H1 (cell line): Measurements from ENCODE around the gene IQGAP3. TPM values are rescaled to one million over a fixed set of nuclear protein-coding genes. Genes with fewer than 3 reads are reported as not detected.

ENCODE experiments used
- CTCF ChIA-PET: fragments of 300-600 bp; sonication (Branson Sonifier 250); formaldehyde crosslinking; loops from one replicate; lab custom pipeline; 2021; ENCODE audit not compliant: partially characterized antibody; lab: Charles Lee
- POLR2A ChIA-PET: fragments of 300-600 bp; sonication (Branson Sonifier 250); formaldehyde crosslinking; loops from one replicate; lab custom pipeline; 2021; ENCODE audit warnings: inconsistent platforms; ENCODE audit not compliant: partially characterized antibody; lab: Charles Lee
- DNase-seq, 2 experiments: peaks; one replicate each; pipeline versions ENCODE4 v3.0.0 to v3.0.0-alpha.2; 2010 to 2022; ENCODE audit warnings: low spot score in 2 of 2, low read depth in 1 of 2, mixed read lengths in 1 of 2
- FAIRE-seq: peaks from 2 replicates; lab custom pipeline; 2011; peaks lifted over from hg19 to GRCh38; lab: Jason Lieb, UNC
- H2AFZ ChIP-seq: 2 replicates; pipeline ENCODE4 v1.8.1; 2012; ENCODE audit warnings: low read length, inconsistent platforms
- H2AK5ac ChIP-seq: 2 replicates; pipeline ENCODE4 v1.6.1; 2013; ENCODE audit warnings: low read depth, low read length
- H2BK120ac ChIP-seq: replicated peaks from 2 replicates; pipeline ENCODE3; 2013; ENCODE audit warnings: low read depth, low read length, inconsistent platforms
- H2BK12ac ChIP-seq: 2 replicates; pipeline ENCODE4 v1.6.1; 2013; ENCODE audit warnings: low read depth, low read length
- H2BK15ac ChIP-seq: 2 replicates; pipeline ENCODE4 v1.6.1; 2013; ENCODE audit warnings: low read length
- H2BK20ac ChIP-seq: 2 replicates; pipeline ENCODE4 v1.6.1; 2013; ENCODE audit warnings: low read length
- H2BK5ac ChIP-seq: 2 replicates; pipeline ENCODE4 v1.6.1; 2013; ENCODE audit warnings: low read depth, low read length
- H3K14ac ChIP-seq: 2 replicates; pipeline ENCODE4 v1.6.1; 2013; ENCODE audit warnings: inconsistent platforms; ENCODE audit not compliant: insufficient read length
- H3K18ac ChIP-seq: 2 replicates; pipeline ENCODE4 v1.6.1; 2013; ENCODE audit warnings: low read length; ENCODE audit errors: extremely low read depth
- H3K23ac ChIP-seq: 2 replicates; pipeline ENCODE4 v1.6.1; 2013; ENCODE audit warnings: inconsistent platforms; ENCODE audit not compliant: insufficient read length
- H3K23me2 ChIP-seq: 2 replicates; pipeline ENCODE4 v1.6.1; 2013; ENCODE audit warnings: low read depth, low read length
- H3K27ac ChIP-seq: 2 replicates; pipeline ENCODE4 v1.6.1; 2011; ENCODE audit warnings: low read depth, low read length, inconsistent platforms
- H3K27me3 ChIP-seq, 4 experiments: replicated peaks in 1 of 4; 1 replicate in 1 of 4; 2 replicates in 3 of 4; pipeline versions ENCODE4 v1.6.1 to v1.8.1; 2011 to 2013; ENCODE audit warnings: low read length in 3 of 4, mild to moderate bottlenecking in 3 of 4, inconsistent platforms in 2 of 4, mixed read lengths in 2 of 4, moderate library complexity in 1 of 4; ENCODE audit not compliant: control insufficient read depth in 3 of 4, insufficient read depth in 3 of 4; ENCODE audit errors: extremely low read depth in 1 of 4
- H3K36me3 ChIP-seq, 4 experiments: 2 replicates each; pipeline versions ENCODE4 v1.6.1 to v1.8.1; 2011 to 2013; ENCODE audit warnings: mild to moderate bottlenecking in 4 of 4, low read length in 3 of 4, moderate library complexity in 2 of 4, control low read depth in 1 of 4, inconsistent platforms in 1 of 4; ENCODE audit not compliant: insufficient read depth in 4 of 4, control insufficient read depth in 2 of 4
- H3K4ac ChIP-seq: replicated peaks from 2 replicates; pipeline ENCODE3; 2013; ENCODE audit warnings: low read length, low read depth, mixed read lengths, inconsistent platforms; ENCODE audit not compliant: insufficient read length
- H3K4me1 ChIP-seq, 4 experiments: replicated peaks in 1 of 4; 1 replicate in 1 of 4; 2 replicates in 3 of 4; pipeline versions ENCODE4 v1.6.1 to v1.8.1; 2011 to 2013; ENCODE audit warnings: low read length in 3 of 4, inconsistent platforms in 2 of 4, mixed read lengths in 1 of 4; ENCODE audit not compliant: insufficient read depth in 4 of 4, control insufficient read depth in 3 of 4
- H3K4me2 ChIP-seq, 2 experiments: 2 replicates each; pipeline versions ENCODE4 v1.6.1 to v1.8.1; 2011 to 2013; ENCODE audit warnings: low read depth in 2 of 2, low read length in 2 of 2, control low read depth in 1 of 2, inconsistent platforms in 1 of 2, mild to moderate bottlenecking in 1 of 2; ENCODE audit not compliant: insufficient read depth in 1 of 2
- H3K4me3 ChIP-seq, 4 experiments: fragments of 200-600, 300-600 bp in 1 of 4; sonication (generic), shearing (Covaris generic), sonication (Bioruptor Twin) in 1 of 4; 2 replicates each; pipeline versions ENCODE4 v1.5.1 to v1.8.1; 2011 to 2016; ENCODE audit warnings: low read length in 4 of 4, low read depth in 3 of 4, control low read depth in 2 of 4, inconsistent platforms in 2 of 4, mild to moderate bottlenecking in 2 of 4, mixed read lengths in 1 of 4, moderate library complexity in 1 of 4; ENCODE audit not compliant: insufficient read depth in 2 of 4; ENCODE audit errors: extremely low read depth in 1 of 4
- H3K56ac ChIP-seq: replicated peaks from 2 replicates; pipeline ENCODE3; 2013; ENCODE audit warnings: low read depth, mild to moderate bottlenecking, mixed read lengths, low read length, inconsistent platforms; ENCODE audit not compliant: insufficient read length
- H3K79me1 ChIP-seq: 2 replicates; pipeline ENCODE4 v1.6.1; 2013; ENCODE audit warnings: low read depth, low read length, control low read depth
- H3K79me2 ChIP-seq, 2 experiments: 2 replicates each; pipeline versions ENCODE4 v1.6.1 to v1.8.1; 2012 to 2013; ENCODE audit warnings: low read length in 2 of 2, mild to moderate bottlenecking in 2 of 2, inconsistent platforms in 1 of 2; ENCODE audit not compliant: insufficient read depth in 2 of 2, control insufficient read depth in 1 of 2
- H3K9ac ChIP-seq, 4 experiments: replicated peaks in 1 of 4; 1 replicate in 1 of 4; 2 replicates in 3 of 4; pipeline versions ENCODE4 v1.6.1 to v1.8.1; 2011 to 2013; ENCODE audit warnings: low read depth in 3 of 4, low read length in 3 of 4, control low read depth in 2 of 4, mild to moderate bottlenecking in 2 of 4, moderate library complexity in 2 of 4, inconsistent platforms in 1 of 4; ENCODE audit errors: extremely low read depth in 1 of 4
- H3K9me3 ChIP-seq, 2 experiments: 2 replicates each; pipeline versions ENCODE4 v1.6.1 to v1.8.1; 2012 to 2013; ENCODE audit warnings: mild to moderate bottlenecking in 2 of 2, moderate library complexity in 2 of 2, control low read depth in 1 of 2, inconsistent platforms in 1 of 2, low read depth in 1 of 2, low read length in 1 of 2, mixed read lengths in 1 of 2; ENCODE audit not compliant: insufficient read depth in 2 of 2
- H4K20me1 ChIP-seq, 2 experiments: replicated peaks in 1 of 2; 2 replicates each; pipeline versions ENCODE3 to v1.8.1; 2011 to 2013; ENCODE audit warnings: inconsistent platforms in 2 of 2, low read length in 2 of 2, mild to moderate bottlenecking in 1 of 2; ENCODE audit not compliant: insufficient read depth in 2 of 2, control insufficient read depth in 1 of 2
- H4K5ac ChIP-seq: 2 replicates; pipeline ENCODE4 v1.6.1; 2013; ENCODE audit warnings: low read length, low read depth, mixed read lengths, inconsistent platforms; ENCODE audit not compliant: insufficient read length
- H4K8ac ChIP-seq: 2 replicates; pipeline ENCODE4 v1.8.0; 2013; ENCODE audit warnings: mild to moderate bottlenecking, moderate library complexity, low read length, inconsistent platforms; ENCODE audit not compliant: insufficient read depth; ENCODE audit errors: extremely low read depth
- H4K91ac ChIP-seq: replicated peaks from 2 replicates; pipeline ENCODE3; 2013; ENCODE audit warnings: low read length, mixed read lengths, inconsistent platforms; ENCODE audit not compliant: insufficient read length
- BACH1 ChIP-seq: IDR thresholded peaks from 2 replicates; pipeline ENCODE4 v1.6.1; 2012; ENCODE audit warnings: low read length, improper control_type of control experiment
- BCL11A ChIP-seq, 2 experiments: IDR thresholded peaks; one replicate each; pipeline ENCODE4 v1.6.1; 2011; ENCODE audit warnings: low read depth in 2 of 2, low read length in 2 of 2, mild to moderate bottlenecking in 2 of 2
- BRCA1 ChIP-seq: IDR thresholded peaks from 2 replicates; pipeline ENCODE4 v1.6.1; 2012; ENCODE audit warnings: low read depth, low read length, improper control_type of control experiment
- CBX5 ChIP-seq: fragments of 300-800, 300-1000 bp; sonication (generic); IDR thresholded peaks from 2 replicates; pipeline ENCODE4 v1.7.1; 2016; ENCODE audit warnings: antibody characterized with exemption, low read length, low read depth
- RBBP5 ChIP-seq: IDR thresholded peaks from 2 replicates; pipeline ENCODE4 v1.7.1; 2012; ENCODE audit warnings: low read depth, mild to moderate bottlenecking, inconsistent platforms, low read length, moderate library complexity, borderline replicate concordance
- WGBS, 2 experiments: shearing (Covaris generic) in 1 of 2; methylation state at CpG; one replicate each; pipeline versions ENCODE4 v1.1.6 to v1.1.7; 2013 to 2015; ENCODE audit warnings: low lambda C conversion rate in 2 of 2, mixed read lengths in 2 of 2, inconsistent platforms in 1 of 2, low coverage in 1 of 2, missing lambda C conversion rate in 1 of 2; ENCODE audit not compliant: insufficient replicate concordance in 2 of 2, insufficient coverage in 1 of 2, insufficient read length in 1 of 2; ENCODE audit errors: extremely low coverage in 1 of 2, missing lambda C conversion rate in 1 of 2; 5-methylcytosine and 5-hydroxymethylcytosine counted together
- polyA plus RNA-seq, 7 experiments: library from polyadenylated mRNA; depleted of rRNA in 3 of 7; stranded (reverse) in 5 of 7; unstranded in 2 of 7; fragments of >200 nt in 5 of 7; fragments of 200-250 nt in 2 of 7; gene quantifications; 1 replicate in 5 of 7; 2 replicates in 1 of 7; 4 replicates in 1 of 7; pipeline versions ENCODE4 v1.2.1 to v1.2.3, GENCODE V29; 2011 to 2013; ENCODE audit warnings: missing spikeins in 2 of 7, mixed read lengths in 2 of 7
- total RNA-seq: library from RNA; stranded (reverse); fragmentation: NEBNext Ultra II Directional; extraction: Animal tissue kit (Norgen Biotek cat#: 25700); gene quantifications from 2 replicates; pipeline ENCODE4 v1.2.1, GENCODE V29; 2021

The IQGAP3 gene
- total and polyA plus RNA-seq, 2 of the 8 experiments (the other 6 are each of a cell fraction or from before 2014, with no cell fraction given) = 14.6 to 22.3 TPM

DNA sequence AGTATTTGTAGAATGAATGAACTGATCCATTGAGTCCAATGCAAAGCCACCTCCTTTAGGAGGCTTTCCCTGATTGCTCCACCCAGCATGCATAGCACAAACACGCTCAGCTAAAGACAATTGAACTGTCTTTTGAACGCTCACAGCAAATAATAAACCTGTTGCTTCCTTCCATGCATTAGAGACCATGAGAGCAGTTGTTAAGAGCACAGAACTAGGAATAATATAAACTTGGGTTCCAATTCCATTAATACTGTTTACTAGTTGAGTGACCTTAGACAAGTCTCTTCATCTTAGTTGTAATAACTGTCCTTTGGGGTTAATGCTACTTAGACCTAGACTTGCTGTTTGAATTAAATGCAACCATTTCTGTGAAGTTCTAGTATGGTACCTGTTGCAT is 65.9 kb downstream of the IQGAP3 start:
- no peak for FAIRE-seq

More for the DNA sequence above, 65.9 kb downstream of the IQGAP3 start:
- Histone ChIP-seq H2BK20ac (no peak overlapping the region), H3K4ac (no peak overlapping the region), H4K20me1 (no peaks in the 10 kb centered on the region), H3K9ac (no peak overlapping the region), H2BK12ac (no peak overlapping the region), H2AFZ (no peak overlapping the region), H3K79me2 (no peaks in the 10 kb centered on the region), H3K14ac (no peak overlapping the region), H2BK120ac (no peak overlapping the region), H3K18ac (no peak overlapping the region), H3K36me3 (no peaks in the 10 kb centered on the region), H4K91ac (no peak overlapping the region), H3K23ac (no peak overlapping the region), H3K27me3 (no peaks in the 10 kb centered on the region; a peak in 1 of 7 replicates), H3K4me3 (no peak overlapping the region), H3K9me3 (no peaks in the 10 kb centered on the region; a peak in 1 of 4 replicates), H3K23me2 (peaks cover 5% of the 10 kb centered on the region; the same call in 1 of the 2 replicates), H3K4me1 (peaks cover 16 to 34% (median 27%) of the 10 kb centered on the region in 4 experiments), H3K79me1 (no peaks in the 10 kb centered on the region), H4K8ac (no peak overlapping the region), H2BK15ac (no peak overlapping the region), H3K56ac (no peak overlapping the region), H2BK5ac (no peak overlapping the region), H3K4me2 (no peak overlapping the region), H3K27ac (no peak overlapping the region), H2AK5ac (no peak overlapping the region), H4K5ac (no peak overlapping the region)
- WGBS, 2 experiments = 90% methylated on average over 2 of the region's 2 CpGs; no CpG with 5 or more reads in 1 of the 2 experiments
- ChIA-PET CTCF (interaction anchor here (0.9 to 9.1 kb wide), 3 partner anchors 16 to 147 kb away, joined by 3 to 111 read pairs (median 13); no protein-coding TSS in a partner anchor), POLR2A (interaction anchor here (9.6 kb wide), 1 partner anchor 18 kb away, joined by 166 read pairs; no protein-coding TSS in a partner anchor)
- TF ChIP-seq RBBP5 (no peak), CBX5 (no peak), BCL11A (IDR thresholded peaks at IDR 0.05; ENCODE audit: low read depth in 2 of 2, low read length in 2 of 2) (no peak), BACH1 (no peak), BRCA1 (no peak)
- no peak for DNase-seq
